ENCODE measurements around the gene SNAPC1. TPM values are rescaled to one million over a fixed set of nuclear protein-coding genes. Genes with fewer than 3 reads are reported as not detected.
A peak's percentile ranks its signal among the peaks of the same experiment; 100 is the strongest.

Gene SNAPC1
- total RNA-seq, 2 donors from 2014 or later: 8.6 to 10.4 TPM

- no peaks in the 10 kb centered on the region for H3K27me3 ChIP-seq (replicated peaks; ENCODE audit: insufficient read depth)
- ATAC-seq (ENCODE audit: insufficient number of reproducible peaks, low FRiP score, low read depth) (no peak), DNase-seq (ENCODE audit: low spot score) (no peak)
- H3K27ac ChIP-seq: no peak overlapping the region
- H3K4me3 ChIP-seq: no peak overlapping the region
- TF ChIP-seq CTCF (IDR thresholded peaks at IDR 0.05): no peak
- H3K36me3 ChIP-seq: no peaks in the 10 kb centered on the region
- no peaks in the 10 kb centered on the region for H3K4me1 ChIP-seq (ENCODE audit: control insufficient read depth in 1 of 2, low read depth in 2 of 2)
- H3K9me3 ChIP-seq: no peaks in the 10 kb centered on the region
These were observed 43.2 kb downstream of the SNAPC1 start for GRCh38 chr14:61805451-61805850.

- ATAC-seq (ENCODE audit: insufficient number of reproducible peaks, low FRiP score, low read depth) (no peak), DNase-seq (ENCODE audit: low spot score) (no peak)
- H3K4me3 ChIP-seq: peak overlapping the region; percentile 28
- no peaks in the 10 kb centered on the region for H3K9me3 ChIP-seq
- H3K27ac ChIP-seq: no peak overlapping the region
- TF ChIP-seq CTCF (IDR thresholded peaks at IDR 0.05): no peak
- peaks cover 6% of the 10 kb centered on the region for H3K27me3 ChIP-seq (replicated peaks; ENCODE audit: insufficient read depth)
- H3K36me3 ChIP-seq: no peaks in the 10 kb centered on the region
- H3K4me1 ChIP-seq (ENCODE audit: control insufficient read depth in 1 of 2, low read depth in 2 of 2): peaks cover 4 to 7% of the 10 kb centered on the region in 2 donors
These were observed 49.7 kb downstream of the SNAPC1 start for GRCh38 chr14:61811882-61812346.

GRCh38 chr14:61812347-61813095 lies 50.3 kb downstream of the SNAPC1 start, which contains the start of gene SYT16:
Gene SYT16 (plus strand): TSS chr14:61812703.
- TF ChIP-seq CTCF (IDR thresholded peaks at IDR 0.05): no peak
- Histone ChIP-seq H3K27ac (no peak within 1 kb of the TSS), H3K4me1 (ENCODE audit: control insufficient read depth in 1 of 2, low read depth in 2 of 2) (peaks cover 4 to 7% of the 10 kb centered on the region in 2 donors), H3K36me3 (no peaks in the 10 kb centered on the region), H3K27me3 (replicated peaks; ENCODE audit: insufficient read depth) (peaks cover 6% of the 10 kb centered on the region), H3K9me3 (no peaks in the 10 kb centered on the region), H3K4me3 (peak within 1 kb of the TSS; percentile 65)
- no peak for ATAC-seq (ENCODE audit: insufficient number of reproducible peaks, low FRiP score, low read depth)
- DNase-seq (ENCODE audit: low spot score): no peak

- peak overlapping the region; percentile 65 for H3K4me3 ChIP-seq
- no peaks in the 10 kb centered on the region for H3K36me3 ChIP-seq
- DNase-seq (ENCODE audit: low spot score): no peak
- no peaks in the 10 kb centered on the region for H3K9me3 ChIP-seq
- no peak for TF ChIP-seq CTCF (IDR thresholded peaks at IDR 0.05)
- no peak overlapping the region for H3K27ac ChIP-seq
- H3K27me3 ChIP-seq (replicated peaks; ENCODE audit: insufficient read depth): peaks cover 6% of the 10 kb centered on the region
- no peak for ATAC-seq (ENCODE audit: insufficient number of reproducible peaks, low FRiP score, low read depth)
- H3K4me1 ChIP-seq (ENCODE audit: control insufficient read depth in 1 of 2, low read depth in 2 of 2): peaks cover 4 to 7% of the 10 kb centered on the region in 2 donors
These were observed 50.9 kb downstream of the SNAPC1 start for GRCh38 chr14:61813096-61813606.

- no peak for DNase-seq (ENCODE audit: low spot score)
- no peak for TF ChIP-seq CTCF (IDR thresholded peaks at IDR 0.05)
- no peak for ATAC-seq (ENCODE audit: insufficient number of reproducible peaks, low FRiP score, low read depth)
- no peaks in the 10 kb centered on the region for H3K36me3 ChIP-seq
- no peaks in the 10 kb centered on the region for H3K9me3 ChIP-seq
- H3K27me3 ChIP-seq (replicated peaks; ENCODE audit: insufficient read depth): no peaks in the 10 kb centered on the region
- no peak overlapping the region for H3K4me3 ChIP-seq
- no peak overlapping the region for H3K27ac ChIP-seq
- H3K4me1 ChIP-seq (ENCODE audit: control insufficient read depth in 1 of 2, low read depth in 2 of 2): no peaks in the 10 kb centered on the region
These were observed 60.2 kb downstream of the SNAPC1 start for GRCh38 chr14:61822458-61822857.

Data from thoracic aorta (tissue), 2 donors.